GM23338 (cell line): ENCODE data around the gene FKBP2. TPM values are rescaled to one million over a fixed set of nuclear protein-coding genes. Genes with fewer than 3 reads are reported as not detected.

ENCODE experiments used
- ATAC-seq: fragments of 200-7000 bp; cut with Tn5 transposase; 3 replicates; pipeline ENCODE4 v1.9.1; 2020
- DNase-seq: peaks from one replicate; pipeline ENCODE4 v3.0.0-alpha.2; 2015; ENCODE audit warnings: low spot score
- H2AFZ ChIP-seq: fragments of 200-600 bp; sonication (generic); 2 replicates; pipeline ENCODE4 v1.8.0; 2016; ENCODE audit warnings: antibody characterized with exemption, mild to moderate bottlenecking, moderate library complexity
- H3F3A ChIP-seq: fragments of 200-600 bp; sonication (generic); replicated peaks from 2 replicates; pipeline ENCODE4 v1.8.0; 2017; ENCODE audit warnings: antibody characterized with exemption, mixed run types, low read depth
- H3K27ac ChIP-seq: fragments of 200-600 bp; sonication (generic); 2 replicates; pipeline ENCODE4 v1.6.1; 2016; ENCODE audit warnings: low read depth
- H3K27me3 ChIP-seq: fragments of 200-600 bp; sonication (generic); 2 replicates; pipeline ENCODE4 v1.8.0; 2016; ENCODE audit warnings: mild to moderate bottlenecking, mixed run types, moderate library complexity; ENCODE audit not compliant: insufficient read depth
- H3K36me3 ChIP-seq: fragments of 200-600 bp; sonication (generic); 2 replicates; pipeline ENCODE4 v1.8.0; 2016; ENCODE audit warnings: mild to moderate bottlenecking; ENCODE audit not compliant: insufficient read depth
- H3K4me1 ChIP-seq: fragments of 200-600 bp; sonication (generic); 2 replicates; pipeline ENCODE4 v1.8.0; 2016; ENCODE audit warnings: mild to moderate bottlenecking, moderate library complexity; ENCODE audit not compliant: insufficient read depth
- H3K4me2 ChIP-seq: fragments of 200-600 bp; sonication (generic); 2 replicates; pipeline ENCODE4 v1.7.1; 2017; ENCODE audit warnings: mixed run types
- H3K4me3 ChIP-seq: fragments of 200-600 bp; sonication (generic); 2 replicates; pipeline ENCODE4 v1.6.1; 2016; ENCODE audit warnings: mixed run types
- H3K79me2 ChIP-seq: fragments of 200-600 bp; sonication (generic); replicated peaks from 2 replicates; pipeline ENCODE4 v1.8.0; 2017; ENCODE audit warnings: mild to moderate bottlenecking; ENCODE audit not compliant: insufficient read depth
- H3K9me2 ChIP-seq: fragments of 200-600 bp; sonication (generic); 2 replicates; pipeline ENCODE4 v1.8.0; 2017; ENCODE audit not compliant: insufficient read depth
- H4K20me1 ChIP-seq: fragments of 200-600 bp; sonication (generic); replicated peaks from 2 replicates; pipeline ENCODE4 v1.8.0; 2017; ENCODE audit warnings: mild to moderate bottlenecking; ENCODE audit not compliant: insufficient read depth
- H3K27ac Mint-ChIP-seq: 2 replicates; pipeline ENCODE4 v1.8.0; 2020; ENCODE audit warnings: inconsistent platforms, mild to moderate bottlenecking, moderate library complexity, mixed read lengths
- H3K27me3 Mint-ChIP-seq: 3 replicates; pipeline ENCODE4 v1.8.0; 2022; ENCODE audit warnings: low read depth, mild to moderate bottlenecking, moderate library complexity, mixed read lengths, inconsistent platforms; ENCODE audit not compliant: insufficient read depth, poor library complexity
- H3K36me3 Mint-ChIP-seq: 3 replicates; pipeline ENCODE4 v1.8.0; 2021; ENCODE audit warnings: low read depth, mild to moderate bottlenecking, inconsistent platforms, moderate library complexity, mixed read lengths
- H3K4me1 Mint-ChIP-seq: 3 replicates; pipeline ENCODE4 v1.8.0; 2020; ENCODE audit warnings: mild to moderate bottlenecking, inconsistent platforms, mixed read lengths
- H3K4me3 Mint-ChIP-seq: 3 replicates; pipeline ENCODE4 v1.8.0; 2021; ENCODE audit warnings: moderate library complexity, mild to moderate bottlenecking, inconsistent platforms, mixed read lengths
- H3K9me3 Mint-ChIP-seq: 3 replicates; pipeline ENCODE4 v1.8.0; 2020; ENCODE audit warnings: moderate library complexity, mild to moderate bottlenecking, inconsistent platforms, mixed read lengths
- EZH2 ChIP-seq: fragments of 200-600 bp; sonication (generic); IDR thresholded peaks from one replicate; pipeline ENCODE4 v1.8.0; 2017; ENCODE audit warnings: antibody characterized with exemption, mild to moderate bottlenecking, low read depth; ENCODE audit not compliant: unreplicated experiment
- JUNB ChIP-seq: IDR thresholded peaks from one replicate; pipeline ENCODE4 v1.6.1; 2016; ENCODE audit warnings: antibody characterized with exemption; ENCODE audit not compliant: unreplicated experiment
- NANOG ChIP-seq: IDR thresholded peaks from 2 replicates; pipeline ENCODE4 v1.6.1; 2016; ENCODE audit warnings: antibody characterized with exemption, borderline replicate concordance
- POLR2AphosphoS5 ChIP-seq: IDR thresholded peaks from 2 replicates; pipeline ENCODE4 v1.6.1; 2016; ENCODE audit warnings: antibody characterized with exemption, low read depth
- STAT1 ChIP-seq: IDR thresholded peaks from one replicate; pipeline ENCODE4 v1.6.1; 2016; ENCODE audit warnings: antibody characterized with exemption; ENCODE audit not compliant: unreplicated experiment
- ZNF114 ChIP-seq: fragments of 250-450 bp; sonication (Bioruptor Pico); IDR thresholded peaks from 2 replicates; pipeline ENCODE4 v1.5.0; 2020; ENCODE audit warnings: mild to moderate bottlenecking, moderate library complexity
- ZNF331 ChIP-seq: fragments of 250-450 bp; sonication (Bioruptor Pico); IDR thresholded peaks from 2 replicates; pipeline ENCODE4 v1.5.0; 2020; ENCODE audit warnings: low read depth, mild to moderate bottlenecking, moderate library complexity
- ZNF462 ChIP-seq: fragments of 250-450 bp; sonication (Bioruptor Pico); IDR thresholded peaks from 2 replicates; pipeline ENCODE4 v1.5.0; 2020; ENCODE audit warnings: mild to moderate bottlenecking, moderate library complexity
- polyA plus RNA-seq: library from polyadenylated mRNA; unstranded; fragments of >200 nt; fragmentation: Nextera tagmentation; extraction: Ambion mirVana; gene quantifications from 2 replicates; pipeline ENCODE4 v1.2.1, GENCODE V29; 2016
- total RNA-seq: library from RNA; depleted of rRNA; stranded (reverse); fragments of >200 nt; shearing (Covaris generic); gene quantifications from 2 replicates; pipeline ENCODE4 v1.2.3, GENCODE V29; 2014
- TF ChIP-seq, protein P1 (sequence below), 2 experiments: fragments of 200-600 bp in 1 of 2; sonication (generic) in 1 of 2; conservative IDR thresholded peaks; 2 replicates each; pipeline versions ENCODE4 v1.5.1 to v1.6.1; 2016 to 2017; ENCODE audit warnings: antibody characterized with exemption in 2 of 2, low read depth in 2 of 2, mild to moderate bottlenecking in 2 of 2, moderate library complexity in 1 of 2

FKBP2 gene
- total and polyA plus RNA-seq, 2 experiments from 2014 or later: 31.4 to 201 TPM

- TF ChIP-seq ZNF462 (CRISPR knock-in tag) (no peak), STAT1 (no peak), NANOG (no peak), ZNF331 (CRISPR knock-in tag) (no peak)
- TF ChIP-seq, protein P1, sequence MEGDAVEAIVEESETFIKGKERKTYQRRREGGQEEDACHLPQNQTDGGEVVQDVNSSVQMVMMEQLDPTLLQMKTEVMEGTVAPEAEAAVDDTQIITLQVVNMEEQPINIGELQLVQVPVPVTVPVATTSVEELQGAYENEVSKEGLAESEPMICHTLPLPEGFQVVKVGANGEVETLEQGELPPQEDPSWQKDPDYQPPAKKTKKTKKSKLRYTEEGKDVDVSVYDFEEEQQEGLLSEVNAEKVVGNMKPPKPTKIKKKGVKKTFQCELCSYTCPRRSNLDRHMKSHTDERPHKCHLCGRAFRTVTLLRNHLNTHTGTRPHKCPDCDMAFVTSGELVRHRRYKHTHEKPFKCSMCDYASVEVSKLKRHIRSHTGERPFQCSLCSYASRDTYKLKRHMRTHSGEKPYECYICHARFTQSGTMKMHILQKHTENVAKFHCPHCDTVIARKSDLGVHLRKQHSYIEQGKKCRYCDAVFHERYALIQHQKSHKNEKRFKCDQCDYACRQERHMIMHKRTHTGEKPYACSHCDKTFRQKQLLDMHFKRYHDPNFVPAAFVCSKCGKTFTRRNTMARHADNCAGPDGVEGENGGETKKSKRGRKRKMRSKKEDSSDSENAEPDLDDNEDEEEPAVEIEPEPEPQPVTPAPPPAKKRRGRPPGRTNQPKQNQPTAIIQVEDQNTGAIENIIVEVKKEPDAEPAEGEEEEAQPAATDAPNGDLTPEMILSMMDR (conservative IDR thresholded peaks at IDR 0.05; ENCODE audit: low read depth in 2 of 2): no peak
These were observed 9.6 kb downstream of the FKBP2 start (continued) for GRCh38 chr11:64250415-64251015.

DNA sequence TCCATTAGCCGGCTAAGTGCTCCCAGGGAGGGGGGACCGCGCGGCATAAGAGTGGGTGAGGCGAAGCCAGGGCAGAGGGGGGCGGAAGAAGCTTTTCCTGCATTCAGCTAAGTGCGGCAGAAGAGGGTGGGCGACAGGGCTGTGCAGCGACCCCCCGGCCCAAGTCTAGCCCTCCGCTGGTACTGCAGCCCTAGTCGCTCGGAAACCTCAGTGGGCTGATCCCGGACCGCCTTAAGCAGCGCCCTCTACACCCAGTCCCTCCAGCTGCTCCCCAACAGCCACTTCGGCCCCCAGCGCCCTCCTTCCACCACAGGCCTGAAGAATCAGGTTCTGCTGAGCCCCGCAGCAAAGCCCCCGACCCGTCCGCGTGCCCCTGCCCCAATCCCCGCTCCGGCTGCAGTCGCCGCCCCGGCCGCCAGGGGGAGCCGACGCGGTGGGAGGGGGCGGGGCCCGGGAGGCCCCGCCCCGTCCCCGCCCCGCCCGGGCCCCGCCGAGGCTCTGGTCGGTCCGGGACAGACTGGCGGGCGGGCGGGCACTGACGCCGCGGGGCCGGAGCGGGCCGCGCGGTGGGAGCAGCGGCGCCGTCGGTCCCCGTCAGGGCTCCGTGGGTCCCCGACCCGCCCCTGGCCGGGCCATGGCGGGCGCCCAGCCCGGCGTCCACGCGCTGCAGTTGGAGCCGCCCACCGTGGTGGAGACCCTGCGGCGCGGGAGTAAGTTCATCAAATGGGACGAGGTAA, 10.3 kb downstream of the FKBP2 start, which contains the start of gene PLCB3:
Gene PLCB3 (plus strand): TSS at position 515 of the 737 bp plus-strand sequence. CDS start 120 bp downstream, at position 635.
- no peaks in the 10 kb centered on the region for H3K9me3 Mint-ChIP-seq
- Histone ChIP-seq H2AFZ (no peak within 1 kb of the TSS; the same call in 1 of the 2 replicates), H3K36me3 (no peaks in the 10 kb centered on the region), H3K27ac (peak within 1 kb of the TSS; percentile 96), H3K79me2 (peaks cover 20% of the 10 kb centered on the region), H3K9me2 (no peaks in the 10 kb centered on the region), H3K27me3 (no peaks in the 10 kb centered on the region), H3F3A (peaks cover 33% of the 10 kb centered on the region), H3K4me2 (peak within 1 kb of the TSS; percentile 100), H4K20me1 (no peaks in the 10 kb centered on the region; the same call in none of the 2 replicates), H3K4me3 (peak within 1 kb of the TSS; percentile 100), H3K4me1 (peaks cover 32% of the 10 kb centered on the region)
- peak; percentile 83 for DNase-seq
- H3K36me3 Mint-ChIP-seq: peaks cover 13% of the 10 kb centered on the region
- peaks cover 39% of the 10 kb centered on the region for H3K4me1 Mint-ChIP-seq
- peak; percentile 11 for ATAC-seq
- peak within 1 kb of the TSS; percentile 94 for H3K27ac Mint-ChIP-seq
- H3K27me3 Mint-ChIP-seq: peaks cover 28% of the 10 kb centered on the region
- H3K4me3 Mint-ChIP-seq: peak within 1 kb of the TSS; percentile 92
- TF ChIP-seq POLR2AphosphoS5 (no peak; the same call in 1 of the 2 replicates), JUNB (no peak), ZNF114 (CRISPR knock-in tag) (no peak), EZH2 (no peak)
- TF ChIP-seq, protein P1 (conservative IDR thresholded peaks at IDR 0.05; ENCODE audit: low read depth in 2 of 2): peak; percentile 52 to 68
